Caco-2 (cell line): Measurements from ENCODE around the gene ARMH1. TPM values are rescaled to one million over a fixed set of nuclear protein-coding genes. Genes with fewer than 3 reads are reported as not detected.

Experiments used
- BruUV-seq: library from RNA; stranded (reverse); fragments of 400-500 nt; replicated peaks from 2 replicates; lab custom pipeline; 2021; lab: Mats Ljungman, UMichigan
- CTCF ChIA-PET: fragments of 300-600 bp; sonication (Branson Sonifier 250); formaldehyde crosslinking; loops from one replicate; lab custom pipeline; 2022; ENCODE audit warnings: antibody characterized with exemption; lab: Charles Lee
- POLR2A ChIA-PET: fragments of 300-600 bp; sonication (Branson Sonifier 250); formaldehyde crosslinking; loops from one replicate; lab custom pipeline; 2022; ENCODE audit warnings: antibody characterized with exemption; lab: Charles Lee
- DNase-seq, 2 experiments: peaks; one replicate each; pipeline versions ENCODE4 v3.0.0 to v3.0.0-alpha.2; 2020 to 2022
- H3K27me3 ChIP-seq: replicated peaks from 2 replicates; pipeline ENCODE4 v1.6.0; 2011; ENCODE audit warnings: low read length; ENCODE audit not compliant: control insufficient read depth, insufficient read depth
- H3K36me3 ChIP-seq: 2 replicates; pipeline ENCODE4 v1.5.1; 2011; ENCODE audit warnings: low read length; ENCODE audit not compliant: control insufficient read depth, insufficient read depth
- H3K4me1 ChIP-seq: fragments of 250-450 bp; sonication (Bioruptor Pico); 2 replicates; pipeline ENCODE4 v1.5.1; 2020; ENCODE audit warnings: mild to moderate bottlenecking
- H3K4me3 ChIP-seq: 2 replicates; pipeline ENCODE4 v1.5.1; 2011; ENCODE audit warnings: low read depth, mild to moderate bottlenecking, control low read depth, low read length
- H3K9me3 ChIP-seq: fragments of 250-450 bp; sonication (Bioruptor Pico); 2 replicates; pipeline ENCODE4 v1.5.1; 2020; ENCODE audit warnings: mild to moderate bottlenecking, moderate library complexity
- H3K27ac Mint-ChIP-seq: one replicate; pipeline ENCODE4 v1.8.0; 2022; ENCODE audit warnings: mixed read lengths; ENCODE audit not compliant: unreplicated experiment
- H3K27me3 Mint-ChIP-seq: one replicate; pipeline ENCODE4 v1.8.0; 2022; ENCODE audit warnings: mixed read lengths; ENCODE audit not compliant: insufficient read depth, unreplicated experiment
- H3K36me3 Mint-ChIP-seq: one replicate; pipeline ENCODE4 v1.8.0; 2022; ENCODE audit warnings: mild to moderate bottlenecking, mixed read lengths; ENCODE audit not compliant: insufficient read depth, unreplicated experiment
- H3K4me1 Mint-ChIP-seq: one replicate; pipeline ENCODE4 v1.8.0; 2022; ENCODE audit warnings: low read depth, mixed read lengths; ENCODE audit not compliant: unreplicated experiment
- H3K4me3 Mint-ChIP-seq: one replicate; pipeline ENCODE4 v1.8.0; 2022; ENCODE audit warnings: mild to moderate bottlenecking, moderate library complexity, mixed read lengths; ENCODE audit not compliant: unreplicated experiment
- H3K9me3 Mint-ChIP-seq: one replicate; pipeline ENCODE4 v1.8.0; 2022; ENCODE audit warnings: mixed read lengths; ENCODE audit not compliant: unreplicated experiment
- CTCF ChIP-seq, 2 experiments: fragments of 200-600 bp in 1 of 2; IDR thresholded peaks; 1 replicate in 1 of 2; 2 replicates in 1 of 2; pipeline versions ENCODE4 v1.5.1 to v1.8.0; 2011 to 2022; ENCODE audit warnings: antibody characterized with exemption in 1 of 2, control low read depth in 1 of 2, inconsistent platforms in 1 of 2, low read depth in 1 of 2, low read length in 1 of 2, mild to moderate bottlenecking in 1 of 2, moderate library complexity in 1 of 2; ENCODE audit not compliant: insufficient read depth in 1 of 2, severe bottlenecking in 1 of 2, unreplicated experiment in 1 of 2
- intact Hi-C: fragments of 100-400 bp; cut with micrococcal nuclease; formaldehyde crosslinking; loops from one replicate; pipeline ENCODE4 v1.10.0; 2022; ENCODE audit not compliant: unreplicated experiment
- total RNA-seq: library from RNA; stranded (reverse); gene quantifications from 2 replicates; pipeline ENCODE4 v1.2.3, GENCODE V29; 2022

ARMH1 gene
- total RNA-seq, 1 experiment from 2014 or later, result not detected

- no peak overlapping the region for H3K4me3 ChIP-seq
- H3K9me3 Mint-ChIP-seq, result no peaks in the 10 kb centered on the region
- BruUV-seq, result no TSS peak
- no peak for TF ChIP-seq CTCF (IDR thresholded peaks at IDR 0.05; ENCODE audit: insufficient read depth in 1 of 2, low read depth in 1 of 2, low read length in 1 of 2, severe bottlenecking in 1 of 2, unreplicated experiment in 1 of 2)
- H3K36me3 Mint-ChIP-seq, result peaks cover 3% of the 10 kb centered on the region
- ChIA-PET CTCF (no interaction called here), POLR2A (no interaction called here)
- no peaks in the 10 kb centered on the region for H3K4me1 Mint-ChIP-seq
- no peak overlapping the region for H3K27ac Mint-ChIP-seq
- no peaks in the 10 kb centered on the region for H3K27me3 ChIP-seq
- no peak overlapping the region for H3K4me3 Mint-ChIP-seq
- peaks cover 2% of the 10 kb centered on the region for H3K27me3 Mint-ChIP-seq
- intact Hi-C loops, result no loop called here
- no peak for DNase-seq
- no peaks in the 10 kb centered on the region for H3K4me1 ChIP-seq
- no peaks in the 10 kb centered on the region for H3K9me3 ChIP-seq
- no peaks in the 10 kb centered on the region for H3K36me3 ChIP-seq
Observed at GRCh38 chr1:44688760-44689446, 14.4 kb downstream of the ARMH1 start.

- intact Hi-C loops, result no loop called here
- ChIA-PET POLR2A (no interaction called here), CTCF (no interaction called here)
- DNase-seq, result no peak
- Mint-ChIP-seq H3K9me3 (no peaks in the 10 kb centered on the region), H3K4me3 (no peak overlapping the region), H3K27ac (no peak overlapping the region), H3K36me3 (peaks cover 4% of the 10 kb centered on the region), H3K4me1 (no peaks in the 10 kb centered on the region), H3K27me3 (peaks cover 3% of the 10 kb centered on the region)
- no peak for TF ChIP-seq CTCF (IDR thresholded peaks at IDR 0.05; ENCODE audit: insufficient read depth in 1 of 2, low read depth in 1 of 2, low read length in 1 of 2, severe bottlenecking in 1 of 2, unreplicated experiment in 1 of 2)
- H3K36me3 ChIP-seq, result no peaks in the 10 kb centered on the region
- H3K4me1 ChIP-seq, result no peaks in the 10 kb centered on the region
- BruUV-seq, result no TSS peak
- H3K9me3 ChIP-seq, result no peaks in the 10 kb centered on the region
- H3K4me3 ChIP-seq, result no peak overlapping the region
- H3K27me3 ChIP-seq, result no peaks in the 10 kb centered on the region
Observed at GRCh38 chr1:44689447-44689765, 14.9 kb downstream of the ARMH1 start.

- no peak for TF ChIP-seq CTCF (IDR thresholded peaks at IDR 0.05; ENCODE audit: insufficient read depth in 1 of 2, low read depth in 1 of 2, low read length in 1 of 2, severe bottlenecking in 1 of 2, unreplicated experiment in 1 of 2)
- Histone ChIP-seq H3K36me3 (no peaks in the 10 kb centered on the region), H3K4me3 (no peak overlapping the region), H3K9me3 (no peaks in the 10 kb centered on the region), H3K4me1 (no peaks in the 10 kb centered on the region), H3K27me3 (no peaks in the 10 kb centered on the region)
- H3K27me3 Mint-ChIP-seq, result peaks cover 4% of the 10 kb centered on the region
- intact Hi-C loops, result no loop called here
- BruUV-seq, result no TSS peak
- ChIA-PET CTCF (no interaction called here), POLR2A (no interaction called here)
- DNase-seq, result no peak
- no peak overlapping the region for H3K27ac Mint-ChIP-seq
- H3K9me3 Mint-ChIP-seq, result no peaks in the 10 kb centered on the region
- H3K4me1 Mint-ChIP-seq, result no peaks in the 10 kb centered on the region
- H3K36me3 Mint-ChIP-seq, result peaks cover 4% of the 10 kb centered on the region
- no peak overlapping the region for H3K4me3 Mint-ChIP-seq
Observed at GRCh38 chr1:44693159-44693558, 18.6 kb downstream of the ARMH1 start.
